Measurements from ENCODE around the gene DTX4. TPM values are rescaled to one million over a fixed set of nuclear protein-coding genes. Genes with fewer than 3 reads are reported as not detected.

The DTX4 gene
- total RNA-seq, 1 donor from 2014 or later = 79.2 TPM

GRCh38 chr11:59180168-59180776 is 8.3 kb downstream of the DTX4 start:
- no peaks in the 10 kb centered on the region for H3K27me3 Mint-ChIP-seq
- no peak for DNase-seq (ENCODE audit: extremely low spot score, unreplicated experiment)
- peaks cover 42% of the 10 kb centered on the region for H3K4me1 Mint-ChIP-seq (ENCODE audit: unreplicated experiment)
- no peak overlapping the region for H3K4me3 Mint-ChIP-seq
- peaks cover 42% of the 10 kb centered on the region for H3K36me3 Mint-ChIP-seq
- H3K27ac Mint-ChIP-seq = peak overlapping the region; percentile 18
- no peaks in the 10 kb centered on the region for H3K9me3 Mint-ChIP-seq
- no peak for TF ChIP-seq CTCF (conservative IDR thresholded peaks at IDR 0.05)

- TF ChIP-seq CTCF (conservative IDR thresholded peaks at IDR 0.05) = no peak
- Mint-ChIP-seq H3K4me1 (ENCODE audit: unreplicated experiment) (peaks cover 41% of the 10 kb centered on the region), H3K27me3 (no peaks in the 10 kb centered on the region), H3K36me3 (peaks cover 43% of the 10 kb centered on the region), H3K4me3 (no peak overlapping the region), H3K9me3 (no peaks in the 10 kb centered on the region), H3K27ac (peak overlapping the region; percentile 18)
- DNase-seq (ENCODE audit: extremely low spot score, unreplicated experiment) = no peak
Observed at GRCh38 chr11:59180907-59181306, 9.0 kb downstream of the DTX4 start.

- no peaks in the 10 kb centered on the region for H3K27me3 Mint-ChIP-seq
- H3K36me3 Mint-ChIP-seq = peaks cover 46% of the 10 kb centered on the region
- peaks cover 50% of the 10 kb centered on the region for H3K4me1 Mint-ChIP-seq (ENCODE audit: unreplicated experiment)
- no peak for TF ChIP-seq CTCF (conservative IDR thresholded peaks at IDR 0.05)
- H3K9me3 Mint-ChIP-seq = no peaks in the 10 kb centered on the region
- no peak overlapping the region for H3K27ac Mint-ChIP-seq
- no peak for DNase-seq (ENCODE audit: extremely low spot score, unreplicated experiment)
- no peak overlapping the region for H3K4me3 Mint-ChIP-seq
Observed at GRCh38 chr11:59181746-59182456, 10.0 kb downstream of the DTX4 start.

GRCh38 chr11:59182457-59183151 is 10.7 kb downstream of the DTX4 start:
- Mint-ChIP-seq H3K27me3 (no peaks in the 10 kb centered on the region), H3K4me3 (no peak overlapping the region), H3K27ac (no peak overlapping the region), H3K36me3 (peaks cover 39% of the 10 kb centered on the region), H3K4me1 (ENCODE audit: unreplicated experiment) (peaks cover 51% of the 10 kb centered on the region), H3K9me3 (no peaks in the 10 kb centered on the region)
- TF ChIP-seq CTCF (conservative IDR thresholded peaks at IDR 0.05) = peak; percentile 51
- DNase-seq (ENCODE audit: extremely low spot score, unreplicated experiment) = no peak

GRCh38 chr11:59183771-59184170 is 11.8 kb downstream of the DTX4 start:
- Mint-ChIP-seq H3K36me3 (peaks cover 37% of the 10 kb centered on the region), H3K27me3 (no peaks in the 10 kb centered on the region), H3K9me3 (no peaks in the 10 kb centered on the region), H3K27ac (no peak overlapping the region), H3K4me1 (ENCODE audit: unreplicated experiment) (peaks cover 40% of the 10 kb centered on the region), H3K4me3 (no peak overlapping the region)
- no peak for DNase-seq (ENCODE audit: extremely low spot score, unreplicated experiment)
- TF ChIP-seq CTCF (conservative IDR thresholded peaks at IDR 0.05) = no peak

All from type B pancreatic cell (in vitro differentiated cells).